ENCODE results near the gene TMEM169.
A peak's percentile ranks its signal among the peaks of the same experiment; 100 is the strongest.

DNA sequence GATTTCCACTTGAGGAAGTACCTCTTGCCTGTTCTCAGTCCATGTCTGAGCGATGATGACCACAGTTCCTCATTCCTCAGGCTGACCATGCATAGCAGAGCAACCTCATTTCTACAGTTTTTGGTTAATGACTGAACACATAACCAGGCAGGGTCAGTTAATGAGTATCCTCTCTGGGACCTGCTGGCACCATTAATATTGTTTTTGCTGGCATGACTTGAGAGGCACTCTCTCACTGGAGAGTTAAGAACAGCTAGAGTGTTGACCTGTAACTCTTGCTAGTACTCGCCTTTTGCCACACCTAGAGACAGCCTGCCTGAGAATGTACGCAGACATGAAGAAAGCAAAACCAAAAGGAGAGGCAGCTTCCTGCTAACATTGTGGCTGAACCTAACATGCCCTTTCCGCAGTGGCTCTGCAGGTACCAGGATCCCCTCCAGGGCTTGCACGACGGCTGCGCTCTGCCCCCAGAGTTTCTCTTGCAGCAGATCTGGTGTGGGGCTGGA is 24.0 kb upstream of the TMEM169 start:
- TF ChIP-seq TAF1 (conservative IDR thresholded peaks at IDR 0.05) (no peak), SP1 (IDR thresholded peaks at IDR 0.05) (peak; percentile 92)
- TF ChIP-seq, protein P1, sequence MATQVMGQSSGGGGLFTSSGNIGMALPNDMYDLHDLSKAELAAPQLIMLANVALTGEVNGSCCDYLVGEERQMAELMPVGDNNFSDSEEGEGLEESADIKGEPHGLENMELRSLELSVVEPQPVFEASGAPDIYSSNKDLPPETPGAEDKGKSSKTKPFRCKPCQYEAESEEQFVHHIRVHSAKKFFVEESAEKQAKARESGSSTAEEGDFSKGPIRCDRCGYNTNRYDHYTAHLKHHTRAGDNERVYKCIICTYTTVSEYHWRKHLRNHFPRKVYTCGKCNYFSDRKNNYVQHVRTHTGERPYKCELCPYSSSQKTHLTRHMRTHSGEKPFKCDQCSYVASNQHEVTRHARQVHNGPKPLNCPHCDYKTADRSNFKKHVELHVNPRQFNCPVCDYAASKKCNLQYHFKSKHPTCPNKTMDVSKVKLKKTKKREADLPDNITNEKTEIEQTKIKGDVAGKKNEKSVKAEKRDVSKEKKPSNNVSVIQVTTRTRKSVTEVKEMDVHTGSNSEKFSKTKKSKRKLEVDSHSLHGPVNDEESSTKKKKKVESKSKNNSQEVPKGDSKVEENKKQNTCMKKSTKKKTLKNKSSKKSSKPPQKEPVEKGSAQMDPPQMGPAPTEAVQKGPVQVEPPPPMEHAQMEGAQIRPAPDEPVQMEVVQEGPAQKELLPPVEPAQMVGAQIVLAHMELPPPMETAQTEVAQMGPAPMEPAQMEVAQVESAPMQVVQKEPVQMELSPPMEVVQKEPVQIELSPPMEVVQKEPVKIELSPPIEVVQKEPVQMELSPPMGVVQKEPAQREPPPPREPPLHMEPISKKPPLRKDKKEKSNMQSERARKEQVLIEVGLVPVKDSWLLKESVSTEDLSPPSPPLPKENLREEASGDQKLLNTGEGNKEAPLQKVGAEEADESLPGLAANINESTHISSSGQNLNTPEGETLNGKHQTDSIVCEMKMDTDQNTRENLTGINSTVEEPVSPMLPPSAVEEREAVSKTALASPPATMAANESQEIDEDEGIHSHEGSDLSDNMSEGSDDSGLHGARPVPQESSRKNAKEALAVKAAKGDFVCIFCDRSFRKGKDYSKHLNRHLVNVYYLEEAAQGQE (IDR thresholded peaks at IDR 0.05): peak; percentile 57
- TF ChIP-seq, protein P2, sequence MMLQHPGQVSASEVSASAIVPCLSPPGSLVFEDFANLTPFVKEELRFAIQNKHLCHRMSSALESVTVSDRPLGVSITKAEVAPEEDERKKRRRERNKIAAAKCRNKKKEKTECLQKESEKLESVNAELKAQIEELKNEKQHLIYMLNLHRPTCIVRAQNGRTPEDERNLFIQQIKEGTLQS (IDR thresholded peaks at IDR 0.05): no peak
- TF ChIP-seq, protein P3, sequence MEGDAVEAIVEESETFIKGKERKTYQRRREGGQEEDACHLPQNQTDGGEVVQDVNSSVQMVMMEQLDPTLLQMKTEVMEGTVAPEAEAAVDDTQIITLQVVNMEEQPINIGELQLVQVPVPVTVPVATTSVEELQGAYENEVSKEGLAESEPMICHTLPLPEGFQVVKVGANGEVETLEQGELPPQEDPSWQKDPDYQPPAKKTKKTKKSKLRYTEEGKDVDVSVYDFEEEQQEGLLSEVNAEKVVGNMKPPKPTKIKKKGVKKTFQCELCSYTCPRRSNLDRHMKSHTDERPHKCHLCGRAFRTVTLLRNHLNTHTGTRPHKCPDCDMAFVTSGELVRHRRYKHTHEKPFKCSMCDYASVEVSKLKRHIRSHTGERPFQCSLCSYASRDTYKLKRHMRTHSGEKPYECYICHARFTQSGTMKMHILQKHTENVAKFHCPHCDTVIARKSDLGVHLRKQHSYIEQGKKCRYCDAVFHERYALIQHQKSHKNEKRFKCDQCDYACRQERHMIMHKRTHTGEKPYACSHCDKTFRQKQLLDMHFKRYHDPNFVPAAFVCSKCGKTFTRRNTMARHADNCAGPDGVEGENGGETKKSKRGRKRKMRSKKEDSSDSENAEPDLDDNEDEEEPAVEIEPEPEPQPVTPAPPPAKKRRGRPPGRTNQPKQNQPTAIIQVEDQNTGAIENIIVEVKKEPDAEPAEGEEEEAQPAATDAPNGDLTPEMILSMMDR (IDR thresholded peaks at IDR 0.05; ENCODE audit: low read depth, low read length, missing input control): no peak
- TF ChIP-seq, protein P4, sequence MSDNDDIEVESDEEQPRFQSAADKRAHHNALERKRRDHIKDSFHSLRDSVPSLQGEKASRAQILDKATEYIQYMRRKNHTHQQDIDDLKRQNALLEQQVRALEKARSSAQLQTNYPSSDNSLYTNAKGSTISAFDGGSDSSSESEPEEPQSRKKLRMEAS (IDR thresholded peaks at IDR 0.05): peak; percentile 79
